Left forelimb (tissue), 1 donor: ENCODE data around the gene TNS1.

ENCODE experiments used
- DNase-seq: peaks from one replicate; pipeline ENCODE4 v3.0.0-alpha.2; 2018; ENCODE audit warnings: low spot score

The TNS1 gene

GRCh38 chr2:217912098-217913024 is 90.4 kb downstream of the TNS1 start:
- DNase-seq = no peak

GRCh38 chr2:217911283-217912097 is 91.3 kb downstream of the TNS1 start:
- no peak for DNase-seq

- DNase-seq = no peak
These were observed 92.0 kb downstream of the TNS1 start for GRCh38 chr2:217910875-217911212.

GRCh38 chr2:217909156-217909820 is 93.5 kb downstream of the TNS1 start:
- DNase-seq = no peak

GRCh38 chr2:217908544-217908943 is 94.3 kb downstream of the TNS1 start:
- DNase-seq = no peak

GRCh38 chr2:217907266-217907665 is 95.5 kb downstream of the TNS1 start:
- no peak for DNase-seq

- no peak for DNase-seq
These were observed 96.0 kb downstream of the TNS1 start for GRCh38 chr2:217906798-217907197.

GRCh38 chr2:217905896-217906295 is 96.9 kb downstream of the TNS1 start:
- no peak for DNase-seq

GRCh38 chr2:217905395-217905794 is 97.4 kb downstream of the TNS1 start:
- DNase-seq = no peak

- DNase-seq = no peak
These were observed 98.2 kb downstream of the TNS1 start for GRCh38 chr2:217904614-217904965.

GRCh38 chr2:217903859-217904613 is 98.8 kb downstream of the TNS1 start:
- no peak for DNase-seq

GRCh38 chr2:217903142-217903858 is 99.5 kb downstream of the TNS1 start:
- DNase-seq = no peak

GRCh38 chr2:217902379-217903141 is 100.2 kb downstream of the TNS1 start:
- DNase-seq = no peak

GRCh38 chr2:217901835-217902378 is 100.9 kb downstream of the TNS1 start:
- DNase-seq = no peak

- no peak for DNase-seq
These were observed 101.4 kb downstream of the TNS1 start for GRCh38 chr2:217901400-217901799.

- DNase-seq = no peak
These were observed 101.9 kb downstream of the TNS1 start for GRCh38 chr2:217900780-217901360.

GRCh38 chr2:217900010-217900779 is 102.6 kb downstream of the TNS1 start:
- DNase-seq = no peak

- no peak for DNase-seq
These were observed 103.4 kb downstream of the TNS1 start for GRCh38 chr2:217899231-217900009.
